HG03439 (cell line): Measurements from ENCODE around the gene IGF2BP2.
"Not testable (repeated sequence)": the region's sequence is repeated elsewhere in the genome, so short reads cannot be mapped to it uniquely, and the experiment has no call there.

Experiments used
- ATAC-seq: cut with Tn5 transposase; IDR thresholded peaks from one replicate; pipeline ENCODE4 v1.9.1; 2021; ENCODE audit warnings: mild to moderate bottlenecking, moderate library complexity; ENCODE audit not compliant: unreplicated experiment

The IGF2BP2 gene

GRCh38 chr3:185678027-185678426 lies 146.8 kb downstream of the IGF2BP2 start:
- no peak for ATAC-seq

GRCh38 chr3:185677146-185677829 lies 147.6 kb downstream of the IGF2BP2 start:
- ATAC-seq = no peak

- no peak for ATAC-seq
Observed at GRCh38 chr3:185667574-185667973, 157.3 kb downstream of the IGF2BP2 start.

GRCh38 chr3:185663929-185664328 lies 160.9 kb downstream of the IGF2BP2 start:
- no peak for ATAC-seq

GRCh38 chr3:185661772-185662171 lies 163.1 kb downstream of the IGF2BP2 start:
- ATAC-seq = no peak

GRCh38 chr3:185661296-185661695 lies 163.5 kb downstream of the IGF2BP2 start:
- not testable (repeated sequence) for ATAC-seq

- ATAC-seq = no peak
Observed at GRCh38 chr3:185659942-185660921, 164.6 kb downstream of the IGF2BP2 start.

- no peak for ATAC-seq
Observed at GRCh38 chr3:185658943-185659342, 165.9 kb downstream of the IGF2BP2 start.

- ATAC-seq = no peak
Observed at GRCh38 chr3:185658504-185658912, 166.3 kb downstream of the IGF2BP2 start.

GRCh38 chr3:185657691-185658503 lies 166.9 kb downstream of the IGF2BP2 start:
- ATAC-seq = no peak

- no peak for ATAC-seq
Observed at GRCh38 chr3:185657211-185657610, 167.6 kb downstream of the IGF2BP2 start.

- no peak for ATAC-seq
Observed at GRCh38 chr3:185656321-185656840, 168.5 kb downstream of the IGF2BP2 start.

- no peak for ATAC-seq
Observed at GRCh38 chr3:185655426-185656320, 169.2 kb downstream of the IGF2BP2 start.

- no peak for ATAC-seq
Observed at GRCh38 chr3:185654758-185655145, 170.1 kb downstream of the IGF2BP2 start.

GRCh38 chr3:185653949-185654757 lies 170.7 kb downstream of the IGF2BP2 start:
- ATAC-seq = no peak

- no peak for ATAC-seq
Observed at GRCh38 chr3:185651971-185652370, 172.9 kb downstream of the IGF2BP2 start.

- no peak for ATAC-seq
Observed at GRCh38 chr3:185649414-185649813, 175.4 kb downstream of the IGF2BP2 start.

GRCh38 chr3:185648396-185648795 lies 176.4 kb downstream of the IGF2BP2 start:
- no peak for ATAC-seq

GRCh38 chr3:185647880-185648210 lies 177.0 kb downstream of the IGF2BP2 start:
- ATAC-seq = no peak
